ENCODE measurements around the gene PEAK1.

DNA sequence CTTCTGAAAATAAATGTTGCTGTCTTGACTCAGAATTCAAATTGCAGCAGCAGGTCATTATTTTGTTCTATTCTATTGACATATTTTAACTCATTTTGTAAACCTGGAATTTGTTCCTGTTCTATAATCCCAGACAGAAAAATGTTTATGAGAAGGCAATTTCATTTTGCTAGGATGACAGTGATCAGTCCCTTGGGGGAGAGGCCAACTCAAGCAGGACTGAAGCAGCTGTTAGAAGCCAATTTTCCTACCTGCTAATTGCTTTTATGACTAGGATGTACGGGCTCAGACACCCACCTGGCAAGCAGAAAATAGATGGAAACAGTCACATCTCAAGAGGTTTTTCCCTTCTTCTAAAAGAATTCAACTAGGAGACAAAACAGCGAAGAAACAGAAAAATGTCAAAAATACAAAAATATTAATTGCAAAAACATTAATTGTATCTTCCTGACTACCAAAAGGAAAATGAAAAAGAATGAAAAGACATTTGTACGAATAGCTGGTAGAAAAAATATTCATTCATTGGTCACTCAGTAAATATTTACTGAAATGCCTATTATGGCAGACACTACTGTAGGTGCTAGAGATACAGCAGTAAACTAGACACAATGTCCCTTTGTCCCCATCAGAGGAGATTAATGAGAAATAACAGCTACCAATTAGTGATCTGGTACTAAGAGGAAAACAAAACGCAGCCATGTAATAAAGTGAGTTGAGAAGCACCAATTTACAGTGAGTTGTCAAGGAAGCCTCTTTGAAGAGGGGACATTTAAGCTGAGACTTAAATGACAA is 73.5 kb downstream of the PEAK1 start:
- TF ChIP-seq, protein P1, sequence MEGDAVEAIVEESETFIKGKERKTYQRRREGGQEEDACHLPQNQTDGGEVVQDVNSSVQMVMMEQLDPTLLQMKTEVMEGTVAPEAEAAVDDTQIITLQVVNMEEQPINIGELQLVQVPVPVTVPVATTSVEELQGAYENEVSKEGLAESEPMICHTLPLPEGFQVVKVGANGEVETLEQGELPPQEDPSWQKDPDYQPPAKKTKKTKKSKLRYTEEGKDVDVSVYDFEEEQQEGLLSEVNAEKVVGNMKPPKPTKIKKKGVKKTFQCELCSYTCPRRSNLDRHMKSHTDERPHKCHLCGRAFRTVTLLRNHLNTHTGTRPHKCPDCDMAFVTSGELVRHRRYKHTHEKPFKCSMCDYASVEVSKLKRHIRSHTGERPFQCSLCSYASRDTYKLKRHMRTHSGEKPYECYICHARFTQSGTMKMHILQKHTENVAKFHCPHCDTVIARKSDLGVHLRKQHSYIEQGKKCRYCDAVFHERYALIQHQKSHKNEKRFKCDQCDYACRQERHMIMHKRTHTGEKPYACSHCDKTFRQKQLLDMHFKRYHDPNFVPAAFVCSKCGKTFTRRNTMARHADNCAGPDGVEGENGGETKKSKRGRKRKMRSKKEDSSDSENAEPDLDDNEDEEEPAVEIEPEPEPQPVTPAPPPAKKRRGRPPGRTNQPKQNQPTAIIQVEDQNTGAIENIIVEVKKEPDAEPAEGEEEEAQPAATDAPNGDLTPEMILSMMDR (tag by site-specific recombination; IDR thresholded peaks at IDR 0.05), result no peak
- TF ChIP-seq ZNF747 (tag by site-specific recombination; IDR thresholded peaks at IDR 0.05) (no peak), ZNF768 (tag by site-specific recombination; IDR thresholded peaks at IDR 0.05) (no peak), SETDB1 (IDR thresholded peaks at IDR 0.05; ENCODE audit: insufficient read length, low read length) (no peak), ZNF324 (tag by site-specific recombination; IDR thresholded peaks at IDR 0.05) (no peak), HOXA7 (CRISPR knock-in tag; IDR thresholded peaks at IDR 0.05; ENCODE audit: borderline replicate concordance) (no peak)

Measured in HEK293 (cell line).